ENCODE measurements around the gene TOR4A.
"Not testable (repeated sequence)": the region's sequence is repeated elsewhere in the genome, so short reads cannot be mapped to it uniquely, and the experiment has no call there.

The TOR4A gene

GRCh38 chr9:137252555-137253506 is 24.7 kb upstream of the TOR4A start:
- no peak for DNase-seq (ENCODE audit: low read depth)

GRCh38 chr9:137253717-137254623 is 23.6 kb upstream of the TOR4A start:
- DNase-seq (ENCODE audit: low read depth), result no peak

GRCh38 chr9:137254624-137255447 is 22.7 kb upstream of the TOR4A start, which contains the start of gene NELFB:
TSS of gene NELFB (plus strand) at chr9:137255327.
- DNase-seq (ENCODE audit: low read depth), result peak; percentile 96

GRCh38 chr9:137255448-137256114 is 21.9 kb upstream of the TOR4A start:
- DNase-seq (ENCODE audit: low read depth), result no peak

GRCh38 chr9:137256362-137256761 is 21.2 kb upstream of the TOR4A start:
- DNase-seq (ENCODE audit: low read depth), result no peak

- no peak for DNase-seq (ENCODE audit: low read depth)
These were observed 20.7 kb upstream of the TOR4A start for GRCh38 chr9:137256856-137257255.

GRCh38 chr9:137262173-137262908 is 15.2 kb upstream of the TOR4A start:
- not testable (repeated sequence) for DNase-seq (ENCODE audit: low read depth)

GRCh38 chr9:137262909-137263285 is 14.6 kb upstream of the TOR4A start:
- DNase-seq (ENCODE audit: low read depth), result no peak

GRCh38 chr9:137263506-137263905 is 14.0 kb upstream of the TOR4A start:
- DNase-seq (ENCODE audit: low read depth), result no peak

GRCh38 chr9:137264067-137264466 is 13.5 kb upstream of the TOR4A start:
- no peak for DNase-seq (ENCODE audit: low read depth)

GRCh38 chr9:137265496-137266161 is 11.9 kb upstream of the TOR4A start:
- DNase-seq (ENCODE audit: low read depth), result no peak

- DNase-seq (ENCODE audit: low read depth), result no peak
These were observed 11.4 kb upstream of the TOR4A start for GRCh38 chr9:137266162-137266527.

- DNase-seq (ENCODE audit: low read depth), result no peak
These were observed 10.7 kb upstream of the TOR4A start for GRCh38 chr9:137266585-137267453.

GRCh38 chr9:137267933-137268355 is 9.6 kb upstream of the TOR4A start:
- DNase-seq (ENCODE audit: low read depth), result no peak

- DNase-seq (ENCODE audit: low read depth), result no peak
These were observed 8.9 kb upstream of the TOR4A start for GRCh38 chr9:137268538-137269201.

GRCh38 chr9:137269231-137269772 is 8.2 kb upstream of the TOR4A start:
- no peak for DNase-seq (ENCODE audit: low read depth)

GRCh38 chr9:137270929-137271695 is 6.4 kb upstream of the TOR4A start:
- DNase-seq (ENCODE audit: low read depth), result no peak

Measured in activated T-helper 1 cell treated with Interleukin-2 at 50 U/mL for 16 hours (primary cell).